ENCODE results near the gene HPS3.

- TF ChIP-seq POLR2A (IDR thresholded peaks at IDR 0.05; ENCODE audit: low read depth, low read length), result no peak
- TF ChIP-seq CTCF (conservative IDR thresholded peaks at IDR 0.05; ENCODE audit: low read depth, low read length), result no peak
- TF ChIP-seq FOS (IDR thresholded peaks at IDR 0.05; ENCODE audit: low read depth, low read length), result no peak
- TF ChIP-seq MAZ (IDR thresholded peaks at IDR 0.05; ENCODE audit: borderline replicate concordance, low read depth, low read length), result no peak
- TF ChIP-seq RAD21 (IDR thresholded peaks at IDR 0.05; ENCODE audit: low read length), result no peak
- no peak for TF ChIP-seq MXI1 (IDR thresholded peaks at IDR 0.05; ENCODE audit: borderline replicate concordance, low read depth, low read length)
- no peak for TF ChIP-seq RFX5 (IDR thresholded peaks at IDR 0.05; ENCODE audit: low read depth, low read length)
- TF ChIP-seq CEBPB (IDR thresholded peaks at IDR 0.05; ENCODE audit: low read depth, low read length), result no peak
- TF ChIP-seq MAFK (IDR thresholded peaks at IDR 0.05; ENCODE audit: low read depth, low read length), result no peak
- TF ChIP-seq RCOR1 (IDR thresholded peaks at IDR 0.05; ENCODE audit: insufficient replicate concordance, low read length), result no peak
- TF ChIP-seq ELK1 (IDR thresholded peaks at IDR 0.05; ENCODE audit: borderline replicate concordance, low read depth, low read length), result no peak
These were observed 10.0 kb upstream of the HPS3 start for GRCh38 chr3:149119466-149119865.

Data from IMR-90 (cell line).